Endothelial cell of umbilical vein (primary cell): ENCODE results near the gene HS3ST3B1.

Experiments
- FOS ChIP-seq: IDR thresholded peaks from 2 replicates; pipeline ENCODE4 v1.6.1; 2011; ENCODE audit warnings: mild to moderate bottlenecking, low read length, moderate library complexity, borderline replicate concordance; ENCODE audit not compliant: insufficient read depth
- MYC ChIP-seq: IDR thresholded peaks from one replicate; pipeline ENCODE4 v1.6.1; 2011; ENCODE audit warnings: mild to moderate bottlenecking, low read depth, low read length
- TF ChIP-seq, protein P1 (sequence below), 2 donors: IDR thresholded peaks; 1 replicate in 1 of 2; 2 replicates in 1 of 2; pipeline ENCODE4 v1.5.1; 2011; ENCODE audit warnings: low read length in 2 of 2, mild to moderate bottlenecking in 2 of 2, moderate library complexity in 2 of 2, control low read depth in 1 of 2, inconsistent platforms in 1 of 2, low read depth in 1 of 2; ENCODE audit not compliant: insufficient read depth in 1 of 2; ENCODE audit errors: extremely low read depth in 1 of 2

DNA sequence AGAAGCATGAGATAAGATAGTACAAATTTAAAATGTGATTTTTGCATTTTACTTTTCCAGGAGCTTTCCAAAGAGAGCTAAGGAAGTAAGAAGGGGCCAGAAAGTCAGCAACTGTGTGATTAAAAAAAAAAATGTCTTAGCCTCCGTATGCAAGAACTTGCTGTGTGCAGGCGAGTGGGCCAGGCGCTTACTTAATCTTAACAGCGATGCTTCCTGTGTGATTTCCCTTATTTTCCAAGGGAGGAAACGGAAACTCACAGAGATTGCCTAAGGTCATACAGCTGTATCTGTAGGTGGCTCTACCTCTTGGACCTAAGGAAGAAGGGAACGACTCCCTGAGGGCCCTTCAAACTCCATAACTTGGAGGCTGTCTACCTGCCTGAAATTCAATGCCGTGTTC lies 11.1 kb downstream of the HS3ST3B1 start:
- TF ChIP-seq, protein P1, sequence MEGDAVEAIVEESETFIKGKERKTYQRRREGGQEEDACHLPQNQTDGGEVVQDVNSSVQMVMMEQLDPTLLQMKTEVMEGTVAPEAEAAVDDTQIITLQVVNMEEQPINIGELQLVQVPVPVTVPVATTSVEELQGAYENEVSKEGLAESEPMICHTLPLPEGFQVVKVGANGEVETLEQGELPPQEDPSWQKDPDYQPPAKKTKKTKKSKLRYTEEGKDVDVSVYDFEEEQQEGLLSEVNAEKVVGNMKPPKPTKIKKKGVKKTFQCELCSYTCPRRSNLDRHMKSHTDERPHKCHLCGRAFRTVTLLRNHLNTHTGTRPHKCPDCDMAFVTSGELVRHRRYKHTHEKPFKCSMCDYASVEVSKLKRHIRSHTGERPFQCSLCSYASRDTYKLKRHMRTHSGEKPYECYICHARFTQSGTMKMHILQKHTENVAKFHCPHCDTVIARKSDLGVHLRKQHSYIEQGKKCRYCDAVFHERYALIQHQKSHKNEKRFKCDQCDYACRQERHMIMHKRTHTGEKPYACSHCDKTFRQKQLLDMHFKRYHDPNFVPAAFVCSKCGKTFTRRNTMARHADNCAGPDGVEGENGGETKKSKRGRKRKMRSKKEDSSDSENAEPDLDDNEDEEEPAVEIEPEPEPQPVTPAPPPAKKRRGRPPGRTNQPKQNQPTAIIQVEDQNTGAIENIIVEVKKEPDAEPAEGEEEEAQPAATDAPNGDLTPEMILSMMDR (IDR thresholded peaks at IDR 0.05; ENCODE audit: extremely low read depth in 1 of 2, insufficient read depth in 1 of 2, low read depth in 1 of 2, low read length in 2 of 2): no peak
- TF ChIP-seq MYC (no peak), FOS (no peak)
